Measurements from ENCODE around the gene CDH4. TPM values are rescaled to one million over a fixed set of nuclear protein-coding genes. Genes with fewer than 3 reads are reported as not detected.
A peak's percentile ranks its signal among the peaks of the same experiment; 100 is the strongest.

Gene CDH4
- total and polyA plus RNA-seq, 4 donors = 0.06 to 0.10 TPM; not detected in 2

GRCh38 chr20:61814726-61815125 lies 562.7 kb downstream of the CDH4 start:
- Histone ChIP-seq H3K36me3 (ENCODE audit: control insufficient read depth in 1 of 2, insufficient read depth in 2 of 2, low read length in 1 of 2) (no peaks in the 10 kb centered on the region), H3K9me3 (ENCODE audit: control insufficient read depth, low read length) (no peaks in the 10 kb centered on the region), H3K27ac (ENCODE audit: low read depth in 1 of 2, low read length in 2 of 2) (no peak overlapping the region), H3K27me3 (ENCODE audit: control insufficient read depth in 1 of 2, insufficient read depth in 2 of 2, low read length in 1 of 2) (no peaks in the 10 kb centered on the region), H3K4me1 (ENCODE audit: control insufficient read depth in 1 of 2, insufficient read depth in 2 of 2, low read length in 2 of 2) (no peaks in the 10 kb centered on the region), H3K4me3 (ENCODE audit: low read length in 2 of 2) (no peak overlapping the region)
- WGBS, 2 donors = 70 to 71% methylated on average over 9 of the region's 9 CpGs
- ATAC-seq (ENCODE audit: low FRiP score) = no peak
- DNase-seq = no peak
- intact Hi-C loops (cut with DNase I) = no loop called here

- DNase-seq = peak in 1 of 2 donors; percentile 6
- intact Hi-C loops (cut with DNase I) = no loop called here
Measured at GRCh38 chr20:61815176-61815575, 563.1 kb downstream of the CDH4 start.

GRCh38 chr20:61815678-61816077 lies 563.6 kb downstream of the CDH4 start:
- H3K36me3 ChIP-seq (ENCODE audit: control insufficient read depth in 1 of 2, insufficient read depth in 2 of 2, low read length in 1 of 2) = no peaks in the 10 kb centered on the region
- H3K4me1 ChIP-seq (ENCODE audit: control insufficient read depth in 1 of 2, insufficient read depth in 2 of 2, low read length in 2 of 2) = no peaks in the 10 kb centered on the region
- peak in 1 of 2 donors; percentile 17 for DNase-seq
- no peaks in the 10 kb centered on the region for H3K27me3 ChIP-seq (ENCODE audit: control insufficient read depth in 1 of 2, insufficient read depth in 2 of 2, low read length in 1 of 2)
- H3K27ac ChIP-seq (ENCODE audit: low read depth in 1 of 2, low read length in 2 of 2) = no peak overlapping the region
- no peak overlapping the region for H3K4me3 ChIP-seq (ENCODE audit: low read length in 2 of 2)
- 62 to 69% methylated on average over 12 of the region's 12 CpGs for WGBS, 2 donors
- no peak for ATAC-seq (ENCODE audit: low FRiP score)
- H3K9me3 ChIP-seq (ENCODE audit: control insufficient read depth, low read length) = no peaks in the 10 kb centered on the region
- intact Hi-C loops (cut with DNase I) = no loop called here

More at GRCh38 chr20:61815176-61815575, 563.1 kb downstream of the CDH4 start:
- no peaks in the 10 kb centered on the region for H3K27me3 ChIP-seq (ENCODE audit: control insufficient read depth in 1 of 2, insufficient read depth in 2 of 2, low read length in 1 of 2)
- no peaks in the 10 kb centered on the region for H3K9me3 ChIP-seq (ENCODE audit: control insufficient read depth, low read length)
- H3K4me1 ChIP-seq (ENCODE audit: control insufficient read depth in 1 of 2, insufficient read depth in 2 of 2, low read length in 2 of 2) = no peaks in the 10 kb centered on the region
- no peak overlapping the region for H3K4me3 ChIP-seq (ENCODE audit: low read length in 2 of 2)
- 88 to 89% methylated on average over 15 of the region's 15 CpGs for WGBS, 2 donors
- no peak overlapping the region for H3K27ac ChIP-seq (ENCODE audit: low read depth in 1 of 2, low read length in 2 of 2)
- ATAC-seq (ENCODE audit: low FRiP score) = no peak
- no peaks in the 10 kb centered on the region for H3K36me3 ChIP-seq (ENCODE audit: control insufficient read depth in 1 of 2, insufficient read depth in 2 of 2, low read length in 1 of 2)

- intact Hi-C loops (cut with DNase I) = no loop called here
- DNase-seq = no peak
- Histone ChIP-seq H3K4me1 (ENCODE audit: control insufficient read depth in 1 of 2, insufficient read depth in 2 of 2, low read length in 2 of 2) (no peaks in the 10 kb centered on the region), H3K27ac (ENCODE audit: low read depth in 1 of 2, low read length in 2 of 2) (no peak overlapping the region), H3K27me3 (ENCODE audit: control insufficient read depth in 1 of 2, insufficient read depth in 2 of 2, low read length in 1 of 2) (no peaks in the 10 kb centered on the region), H3K4me3 (ENCODE audit: low read length in 2 of 2) (no peak overlapping the region), H3K36me3 (ENCODE audit: control insufficient read depth in 1 of 2, insufficient read depth in 2 of 2, low read length in 1 of 2) (no peaks in the 10 kb centered on the region), H3K9me3 (ENCODE audit: control insufficient read depth, low read length) (no peaks in the 10 kb centered on the region)
- 76 to 91% methylated on average over 24 to 25 of the region's 25 CpGs for WGBS, 2 donors
- no peak for ATAC-seq (ENCODE audit: low FRiP score)
Measured at GRCh38 chr20:61816606-61817460, 564.8 kb downstream of the CDH4 start.

GRCh38 chr20:61817575-61817974 lies 565.5 kb downstream of the CDH4 start:
- no peaks in the 10 kb centered on the region for H3K27me3 ChIP-seq (ENCODE audit: control insufficient read depth in 1 of 2, insufficient read depth in 2 of 2, low read length in 1 of 2)
- WGBS, 2 donors = 73 to 88% methylated on average over 13 of the region's 13 CpGs
- ATAC-seq (ENCODE audit: low FRiP score) (no peak), DNase-seq (peak in 1 of 2 donors; percentile 11)
- no peak overlapping the region for H3K27ac ChIP-seq (ENCODE audit: low read depth in 1 of 2, low read length in 2 of 2)
- no peaks in the 10 kb centered on the region for H3K4me1 ChIP-seq (ENCODE audit: control insufficient read depth in 1 of 2, insufficient read depth in 2 of 2, low read length in 2 of 2)
- no peaks in the 10 kb centered on the region for H3K36me3 ChIP-seq (ENCODE audit: control insufficient read depth in 1 of 2, insufficient read depth in 2 of 2, low read length in 1 of 2)
- H3K4me3 ChIP-seq (ENCODE audit: low read length in 2 of 2) = no peak overlapping the region
- no peaks in the 10 kb centered on the region for H3K9me3 ChIP-seq (ENCODE audit: control insufficient read depth, low read length)
- intact Hi-C loops (cut with DNase I) = no loop called here

GRCh38 chr20:61818746-61819573 lies 566.9 kb downstream of the CDH4 start:
- no peak overlapping the region for H3K27ac ChIP-seq (ENCODE audit: low read depth in 1 of 2, low read length in 2 of 2)
- no peak for ATAC-seq (ENCODE audit: low FRiP score)
- WGBS, 2 donors = 86 to 87% methylated on average over 32 of the region's 32 CpGs
- intact Hi-C loops (cut with DNase I) = no loop called here
- peak in 1 of 2 donors; percentile 25 for DNase-seq
- H3K9me3 ChIP-seq (ENCODE audit: control insufficient read depth, low read length) = no peaks in the 10 kb centered on the region
- H3K27me3 ChIP-seq (ENCODE audit: control insufficient read depth in 1 of 2, insufficient read depth in 2 of 2, low read length in 1 of 2) = no peaks in the 10 kb centered on the region
- no peak overlapping the region for H3K4me3 ChIP-seq (ENCODE audit: low read length in 2 of 2)
- no peaks in the 10 kb centered on the region for H3K36me3 ChIP-seq (ENCODE audit: control insufficient read depth in 1 of 2, insufficient read depth in 2 of 2, low read length in 1 of 2)
- H3K4me1 ChIP-seq (ENCODE audit: control insufficient read depth in 1 of 2, insufficient read depth in 2 of 2, low read length in 2 of 2) = no peaks in the 10 kb centered on the region

GRCh38 chr20:61819574-61819846 lies 567.4 kb downstream of the CDH4 start:
- no peaks in the 10 kb centered on the region for H3K4me1 ChIP-seq (ENCODE audit: control insufficient read depth in 1 of 2, insufficient read depth in 2 of 2, low read length in 2 of 2)
- no peaks in the 10 kb centered on the region for H3K27me3 ChIP-seq (ENCODE audit: control insufficient read depth in 1 of 2, insufficient read depth in 2 of 2, low read length in 1 of 2)
- no peaks in the 10 kb centered on the region for H3K36me3 ChIP-seq (ENCODE audit: control insufficient read depth in 1 of 2, insufficient read depth in 2 of 2, low read length in 1 of 2)
- no peak overlapping the region for H3K27ac ChIP-seq (ENCODE audit: low read depth in 1 of 2, low read length in 2 of 2)
- H3K9me3 ChIP-seq (ENCODE audit: control insufficient read depth, low read length) = no peaks in the 10 kb centered on the region
- no peak for DNase-seq
- intact Hi-C loops (cut with DNase I) = no loop called here
- ATAC-seq (ENCODE audit: low FRiP score) = no peak
- H3K4me3 ChIP-seq (ENCODE audit: low read length in 2 of 2) = no peak overlapping the region
- WGBS, 2 donors = 74 to 80% methylated on average over 3 of the region's 3 CpGs

- WGBS, 2 donors = 87% methylated on average over 27 of the region's 27 CpGs
- intact Hi-C loops (cut with DNase I) = no loop called here
Measured at GRCh38 chr20:61819921-61820825, 568.1 kb downstream of the CDH4 start.

More at GRCh38 chr20:61819921-61820825, 568.1 kb downstream of the CDH4 start:
- Histone ChIP-seq H3K36me3 (ENCODE audit: control insufficient read depth in 1 of 2, insufficient read depth in 2 of 2, low read length in 1 of 2) (no peaks in the 10 kb centered on the region), H3K27me3 (ENCODE audit: control insufficient read depth in 1 of 2, insufficient read depth in 2 of 2, low read length in 1 of 2) (no peaks in the 10 kb centered on the region), H3K4me1 (ENCODE audit: control insufficient read depth in 1 of 2, insufficient read depth in 2 of 2, low read length in 2 of 2) (no peaks in the 10 kb centered on the region), H3K27ac (ENCODE audit: low read depth in 1 of 2, low read length in 2 of 2) (no peak overlapping the region), H3K9me3 (ENCODE audit: control insufficient read depth, low read length) (no peaks in the 10 kb centered on the region), H3K4me3 (ENCODE audit: low read length in 2 of 2) (no peak overlapping the region)
- ATAC-seq (ENCODE audit: low FRiP score) (no peak), DNase-seq (peak in 1 of 2 donors; percentile 32)
